Neural cell (in vitro differentiated cells): ENCODE measurements around the gene GRIK3. TPM values are rescaled to one million over a fixed set of nuclear protein-coding genes. Genes with fewer than 3 reads are reported as not detected.
A peak's percentile ranks its signal among the peaks of the same experiment; 100 is the strongest.

Experiments
- H2AFZ ChIP-seq: fragments of 200-600, 300-800 bp; sonication (generic), shearing (Covaris generic); 2 replicates; pipeline ENCODE4 v1.6.0; 2014; ENCODE audit warnings: low read depth, mild to moderate bottlenecking, antibody characterized with exemption, low read length, moderate library complexity
- H3F3A ChIP-seq: fragments of 200-600 bp; shearing (Covaris generic); 2 replicates; pipeline ENCODE4 v1.6.1; 2016; ENCODE audit warnings: mild to moderate bottlenecking, moderate library complexity, mixed read lengths, antibody characterized with exemption, low read length; ENCODE audit not compliant: insufficient read depth, poor library complexity, severe bottlenecking
- H3K27ac ChIP-seq: fragments of 200-600, 300-800 bp; sonication (generic), shearing (Covaris generic); 2 replicates; pipeline ENCODE4 v1.5.1; 2014; ENCODE audit warnings: mild to moderate bottlenecking, low read length, moderate library complexity
- H3K27me3 ChIP-seq: fragments of 300-800, 200-600 bp; sonication (generic), shearing (Covaris generic); 2 replicates; pipeline ENCODE4 v1.6.0; 2014; ENCODE audit warnings: mild to moderate bottlenecking, low read depth, low read length, moderate library complexity; ENCODE audit not compliant: insufficient read depth
- H3K36me3 ChIP-seq: fragments of 300-800, 200-600 bp; sonication (generic), shearing (Covaris generic); 2 replicates; pipeline ENCODE4 v1.5.1; 2014; ENCODE audit warnings: mild to moderate bottlenecking, antibody characterized with exemption, low read length, moderate library complexity; ENCODE audit not compliant: insufficient read depth
- H3K4me2 ChIP-seq: fragments of 300-800, 200-600 bp; sonication (generic), shearing (Covaris generic); 2 replicates; pipeline ENCODE4 v1.6.0; 2014; ENCODE audit warnings: mild to moderate bottlenecking, low read length
- H3K4me3 ChIP-seq: fragments of 300-800, 200-600 bp; sonication (generic), shearing (Covaris generic); 2 replicates; pipeline ENCODE4 v1.5.1; 2014; ENCODE audit warnings: mild to moderate bottlenecking, low read length, moderate library complexity
- H3K79me2 ChIP-seq: fragments of 200-600 bp; shearing (Covaris generic); replicated peaks from 2 replicates; pipeline ENCODE4 v1.6.0; 2014; ENCODE audit warnings: mild to moderate bottlenecking, low read length, moderate library complexity; ENCODE audit not compliant: insufficient read depth
- H3K9ac ChIP-seq: fragments of 300-800, 200-600 bp; sonication (generic), shearing (Covaris generic); 2 replicates; pipeline ENCODE4 v1.6.1; 2016; ENCODE audit warnings: mild to moderate bottlenecking, low read length, mixed read lengths
- H3K9me2 ChIP-seq: fragments of 200-600 bp; shearing (Covaris generic); 2 replicates; pipeline ENCODE4 v1.6.1; 2016; ENCODE audit warnings: mild to moderate bottlenecking, low read length, mixed read lengths; ENCODE audit not compliant: insufficient read depth
- H3K9me3 ChIP-seq: fragments of 200-600, 300-800 bp; sonication (generic), shearing (Covaris generic); 2 replicates; pipeline ENCODE4 v1.6.1; 2016; ENCODE audit warnings: mild to moderate bottlenecking, mixed run types, low read length, moderate library complexity, mixed read lengths
- H4K20me1 ChIP-seq: fragments of 200-600 bp; shearing (Covaris generic); 2 replicates; pipeline ENCODE4 v1.6.1; 2016; ENCODE audit warnings: mild to moderate bottlenecking, mixed run types; ENCODE audit not compliant: insufficient read depth
- CTCF ChIP-seq: fragments of 450-650 bp; IDR thresholded peaks from 2 replicates; pipeline ENCODE4 v1.5.1; 2014; ENCODE audit warnings: antibody characterized with exemption, mild to moderate bottlenecking, moderate library complexity; ENCODE audit not compliant: poor library complexity, severe bottlenecking
- EP300 ChIP-seq: fragments of 450-650 bp; conservative IDR thresholded peaks from 2 replicates; pipeline ENCODE4 v1.6.1; 2014; ENCODE audit warnings: antibody characterized with exemption, mild to moderate bottlenecking, moderate library complexity; ENCODE audit not compliant: poor library complexity, severe bottlenecking
- EZH2 ChIP-seq: fragments of 200-600, 300-800 bp; shearing (Covaris generic), sonication (generic); IDR thresholded peaks from 2 replicates; pipeline ENCODE4 v1.6.1; 2014; ENCODE audit warnings: antibody characterized with exemption, low read length, borderline replicate concordance, mild to moderate bottlenecking; ENCODE audit not compliant: insufficient read depth, poor library complexity, severe bottlenecking
- MXI1 ChIP-seq: fragments of 450-650 bp; conservative IDR thresholded peaks from 2 replicates; pipeline ENCODE4 v1.6.1; 2014; ENCODE audit warnings: antibody characterized with exemption, mild to moderate bottlenecking; ENCODE audit not compliant: poor library complexity, severe bottlenecking
- POLR2AphosphoS5 ChIP-seq: IDR thresholded peaks from 2 replicates; pipeline ENCODE4 v1.6.1; 2012
- RAD21 ChIP-seq: fragments of 450-650 bp; conservative IDR thresholded peaks from 2 replicates; pipeline ENCODE4 v1.6.1; 2014; ENCODE audit warnings: antibody characterized with exemption, mild to moderate bottlenecking, moderate library complexity
- SMC3 ChIP-seq: fragments of 450-650 bp; conservative IDR thresholded peaks from 2 replicates; pipeline ENCODE4 v1.6.1; 2014; ENCODE audit warnings: antibody characterized with exemption, mild to moderate bottlenecking, moderate library complexity; ENCODE audit not compliant: poor library complexity
- TAF1 ChIP-seq: IDR thresholded peaks from 2 replicates; pipeline ENCODE4 v1.6.1; 2012; ENCODE audit warnings: low read depth
- polyA plus RNA-seq: library from polyadenylated mRNA; depleted of rRNA; stranded (reverse); fragments of >200 nt; gene quantifications from 2 replicates; pipeline ENCODE4 v1.2.3, GENCODE V29; 2014
- TF ChIP-seq, protein P1 (sequence below): IDR thresholded peaks from 2 replicates; pipeline ENCODE4 v1.6.1; 2012; ENCODE audit warnings: borderline replicate concordance

The GRIK3 gene
- polyA plus RNA-seq, 1 donor from 2014 or later, result 5.0 TPM

DNA sequence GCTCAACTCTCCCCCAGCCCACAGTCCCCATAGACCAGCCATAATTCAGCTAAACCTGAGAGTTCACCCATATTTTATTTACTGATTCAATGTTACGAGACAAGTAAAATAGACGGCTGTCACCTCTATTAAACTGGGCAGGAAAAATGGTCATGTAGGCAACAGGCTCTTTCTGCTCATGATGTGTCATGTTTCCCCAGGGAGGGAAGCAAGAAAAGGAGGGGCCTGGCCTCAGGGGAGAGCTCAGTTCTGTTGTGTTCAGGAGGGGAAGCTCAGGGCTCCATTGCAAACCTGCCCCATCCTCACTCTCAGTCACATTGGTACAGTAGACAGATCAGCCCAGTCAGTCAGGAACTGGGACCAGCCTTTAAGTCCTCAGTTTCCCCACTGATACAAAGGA lies 12.8 kb downstream of the GRIK3 start:
- no peak for TF ChIP-seq POLR2AphosphoS5
- TF ChIP-seq MXI1, result no peak
- no peak for TF ChIP-seq RAD21
- TF ChIP-seq, protein P1, sequence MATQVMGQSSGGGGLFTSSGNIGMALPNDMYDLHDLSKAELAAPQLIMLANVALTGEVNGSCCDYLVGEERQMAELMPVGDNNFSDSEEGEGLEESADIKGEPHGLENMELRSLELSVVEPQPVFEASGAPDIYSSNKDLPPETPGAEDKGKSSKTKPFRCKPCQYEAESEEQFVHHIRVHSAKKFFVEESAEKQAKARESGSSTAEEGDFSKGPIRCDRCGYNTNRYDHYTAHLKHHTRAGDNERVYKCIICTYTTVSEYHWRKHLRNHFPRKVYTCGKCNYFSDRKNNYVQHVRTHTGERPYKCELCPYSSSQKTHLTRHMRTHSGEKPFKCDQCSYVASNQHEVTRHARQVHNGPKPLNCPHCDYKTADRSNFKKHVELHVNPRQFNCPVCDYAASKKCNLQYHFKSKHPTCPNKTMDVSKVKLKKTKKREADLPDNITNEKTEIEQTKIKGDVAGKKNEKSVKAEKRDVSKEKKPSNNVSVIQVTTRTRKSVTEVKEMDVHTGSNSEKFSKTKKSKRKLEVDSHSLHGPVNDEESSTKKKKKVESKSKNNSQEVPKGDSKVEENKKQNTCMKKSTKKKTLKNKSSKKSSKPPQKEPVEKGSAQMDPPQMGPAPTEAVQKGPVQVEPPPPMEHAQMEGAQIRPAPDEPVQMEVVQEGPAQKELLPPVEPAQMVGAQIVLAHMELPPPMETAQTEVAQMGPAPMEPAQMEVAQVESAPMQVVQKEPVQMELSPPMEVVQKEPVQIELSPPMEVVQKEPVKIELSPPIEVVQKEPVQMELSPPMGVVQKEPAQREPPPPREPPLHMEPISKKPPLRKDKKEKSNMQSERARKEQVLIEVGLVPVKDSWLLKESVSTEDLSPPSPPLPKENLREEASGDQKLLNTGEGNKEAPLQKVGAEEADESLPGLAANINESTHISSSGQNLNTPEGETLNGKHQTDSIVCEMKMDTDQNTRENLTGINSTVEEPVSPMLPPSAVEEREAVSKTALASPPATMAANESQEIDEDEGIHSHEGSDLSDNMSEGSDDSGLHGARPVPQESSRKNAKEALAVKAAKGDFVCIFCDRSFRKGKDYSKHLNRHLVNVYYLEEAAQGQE, result no peak
- TF ChIP-seq EP300, result no peak
- no peak for TF ChIP-seq CTCF
- no peak for TF ChIP-seq SMC3
- TF ChIP-seq EZH2, result no peak
- no peak for TF ChIP-seq TAF1
- Histone ChIP-seq H3F3A (no peaks in the 10 kb centered on the region), H3K79me2 (no peaks in the 10 kb centered on the region), H3K9me2 (no peaks in the 10 kb centered on the region), H3K27me3 (no peaks in the 10 kb centered on the region), H3K27ac (no peak overlapping the region), H2AFZ (no peak overlapping the region), H3K9me3 (no peaks in the 10 kb centered on the region), H3K4me3 (no peak overlapping the region), H3K4me2 (no peak overlapping the region), H3K36me3 (no peaks in the 10 kb centered on the region), H3K9ac (no peak overlapping the region), H4K20me1 (no peaks in the 10 kb centered on the region)

- Histone ChIP-seq H3K9ac (no peak overlapping the region), H3K27ac (no peak overlapping the region), H3K9me3 (no peaks in the 10 kb centered on the region), H4K20me1 (no peaks in the 10 kb centered on the region), H3K4me3 (no peak overlapping the region), H3K27me3 (no peaks in the 10 kb centered on the region), H2AFZ (no peak overlapping the region), H3F3A (no peaks in the 10 kb centered on the region), H3K4me2 (no peak overlapping the region), H3K9me2 (no peaks in the 10 kb centered on the region), H3K79me2 (no peaks in the 10 kb centered on the region), H3K36me3 (no peaks in the 10 kb centered on the region)
- peak; percentile 17 for TF ChIP-seq CTCF
- TF ChIP-seq, protein P1, result peak; percentile 74
- no peak for TF ChIP-seq EP300
Observed at GRCh38 chr1:37020653-37021277, 13.6 kb downstream of the GRIK3 start.
